SK-N-SH (cell line): ENCODE measurements around the gene DNAJB6.

Source experiments
- EP300 ChIP-seq, 2 experiments: IDR thresholded peaks; 2 replicates each; pipeline versions ENCODE4 v1.4.0 to v1.6.1; 2012; ENCODE audit warnings: borderline replicate concordance in 1 of 2, low read depth in 1 of 2, low read length in 1 of 2
- EZH2phosphoT487 ChIP-seq: fragments of 200-600 bp; sonication (generic); IDR thresholded peaks from 2 replicates; pipeline ENCODE4 v1.6.1; 2017; ENCODE audit warnings: low read depth, mixed run types, mild to moderate bottlenecking, antibody characterized with exemption, moderate library complexity, borderline replicate concordance
- JUND ChIP-seq: IDR thresholded peaks from 2 replicates; pipeline ENCODE4 v1.4.0; 2012
- MXI1 ChIP-seq: IDR thresholded peaks from 2 replicates; pipeline ENCODE4 v1.6.1; 2012; ENCODE audit warnings: mild to moderate bottlenecking, low read depth, low read length, improper control_type of control experiment
- POLR2AphosphoS5 ChIP-seq: IDR thresholded peaks from 2 replicates; pipeline ENCODE4 v1.6.1; 2012; ENCODE audit warnings: low read depth, low read length
- REST ChIP-seq: IDR thresholded peaks from 2 replicates; pipeline ENCODE4 v1.6.1; 2012; ENCODE audit warnings: mild to moderate bottlenecking, low read depth, low read length, moderate library complexity
- RFX5 ChIP-seq: IDR thresholded peaks from 2 replicates; pipeline ENCODE4 v1.6.1; 2012; ENCODE audit warnings: mild to moderate bottlenecking, improper control_type of control experiment, low read length
- RXRA ChIP-seq: IDR thresholded peaks from 2 replicates; pipeline ENCODE4 v1.4.0; 2012; ENCODE audit warnings: low read depth, mild to moderate bottlenecking, borderline replicate concordance
- SMC3 ChIP-seq: IDR thresholded peaks from 2 replicates; pipeline ENCODE4 v1.6.1; 2012; ENCODE audit warnings: low read depth, low read length, improper control_type of control experiment
- TEAD4 ChIP-seq: IDR thresholded peaks from 2 replicates; pipeline ENCODE4 v1.4.0; 2012; ENCODE audit warnings: mild to moderate bottlenecking, borderline replicate concordance; ENCODE audit not compliant: insufficient read depth
- YY1 ChIP-seq: IDR thresholded peaks from 2 replicates; pipeline ENCODE4 v1.4.0; 2012; ENCODE audit warnings: low read depth, mild to moderate bottlenecking
- TF ChIP-seq, protein P1 (sequence below): fragments of 200-600 bp; sonication (generic); IDR thresholded peaks from 2 replicates; pipeline ENCODE4 v1.6.1; 2017; ENCODE audit warnings: antibody characterized with exemption, mild to moderate bottlenecking, moderate library complexity
- TF ChIP-seq, protein P2 (sequence below): IDR thresholded peaks from 2 replicates; pipeline ENCODE4; 2012
- TF ChIP-seq, protein P3 (sequence below): IDR thresholded peaks from 2 replicates; pipeline ENCODE4 v1.4.0; 2012; ENCODE audit warnings: low read depth

DNA sequence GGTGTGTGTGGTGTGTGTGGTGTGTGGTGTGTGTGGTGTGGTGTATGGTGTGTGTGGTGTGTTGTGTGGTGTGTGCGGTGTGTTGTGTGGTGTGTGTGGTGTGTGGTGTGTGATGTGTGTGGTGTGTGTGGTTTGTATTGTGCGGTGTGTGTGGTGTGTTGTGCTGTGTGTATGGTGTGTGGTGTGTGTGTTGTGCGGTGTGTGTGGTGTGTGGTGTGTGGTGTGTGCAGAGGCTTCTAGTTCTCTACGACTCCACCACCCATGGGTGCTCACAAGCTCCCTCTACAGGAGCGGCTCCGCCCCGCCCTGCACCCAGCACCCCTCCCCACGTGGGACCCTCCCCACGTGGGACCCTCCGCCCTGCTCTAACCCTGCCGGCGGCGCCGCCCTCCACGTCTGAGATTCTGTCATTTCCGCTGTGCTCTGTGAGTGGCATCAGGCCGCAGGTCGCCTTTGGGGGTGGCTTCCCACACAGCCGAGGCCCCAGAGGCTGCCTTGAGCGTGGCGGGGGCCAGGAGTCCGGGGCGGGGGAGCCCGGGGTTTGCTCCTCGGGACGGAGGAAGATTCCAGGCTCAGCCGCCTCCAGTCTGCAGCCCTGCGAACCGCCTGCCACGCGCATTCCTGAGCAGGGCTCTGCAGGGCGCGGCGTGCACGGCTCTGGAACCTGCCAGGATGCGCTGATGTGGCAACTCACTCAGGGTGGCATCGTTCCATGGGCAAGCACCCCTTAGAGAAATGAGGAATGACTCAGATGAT lies 37.0 kb upstream of the DNAJB6 start:
- TF ChIP-seq, protein P1, sequence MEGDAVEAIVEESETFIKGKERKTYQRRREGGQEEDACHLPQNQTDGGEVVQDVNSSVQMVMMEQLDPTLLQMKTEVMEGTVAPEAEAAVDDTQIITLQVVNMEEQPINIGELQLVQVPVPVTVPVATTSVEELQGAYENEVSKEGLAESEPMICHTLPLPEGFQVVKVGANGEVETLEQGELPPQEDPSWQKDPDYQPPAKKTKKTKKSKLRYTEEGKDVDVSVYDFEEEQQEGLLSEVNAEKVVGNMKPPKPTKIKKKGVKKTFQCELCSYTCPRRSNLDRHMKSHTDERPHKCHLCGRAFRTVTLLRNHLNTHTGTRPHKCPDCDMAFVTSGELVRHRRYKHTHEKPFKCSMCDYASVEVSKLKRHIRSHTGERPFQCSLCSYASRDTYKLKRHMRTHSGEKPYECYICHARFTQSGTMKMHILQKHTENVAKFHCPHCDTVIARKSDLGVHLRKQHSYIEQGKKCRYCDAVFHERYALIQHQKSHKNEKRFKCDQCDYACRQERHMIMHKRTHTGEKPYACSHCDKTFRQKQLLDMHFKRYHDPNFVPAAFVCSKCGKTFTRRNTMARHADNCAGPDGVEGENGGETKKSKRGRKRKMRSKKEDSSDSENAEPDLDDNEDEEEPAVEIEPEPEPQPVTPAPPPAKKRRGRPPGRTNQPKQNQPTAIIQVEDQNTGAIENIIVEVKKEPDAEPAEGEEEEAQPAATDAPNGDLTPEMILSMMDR: peak; percentile 25; the same call in 1 of the 2 replicates
- TF ChIP-seq, protein P2, sequence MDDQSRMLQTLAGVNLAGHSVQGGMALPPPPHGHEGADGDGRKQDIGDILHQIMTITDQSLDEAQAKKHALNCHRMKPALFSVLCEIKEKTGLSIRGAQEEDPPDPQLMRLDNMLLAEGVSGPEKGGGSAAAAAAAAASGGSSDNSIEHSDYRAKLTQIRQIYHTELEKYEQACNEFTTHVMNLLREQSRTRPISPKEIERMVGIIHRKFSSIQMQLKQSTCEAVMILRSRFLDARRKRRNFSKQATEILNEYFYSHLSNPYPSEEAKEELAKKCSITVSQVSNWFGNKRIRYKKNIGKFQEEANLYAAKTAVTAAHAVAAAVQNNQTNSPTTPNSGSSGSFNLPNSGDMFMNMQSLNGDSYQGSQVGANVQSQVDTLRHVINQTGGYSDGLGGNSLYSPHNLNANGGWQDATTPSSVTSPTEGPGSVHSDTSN: no peak
- TF ChIP-seq SMC3 (no peak), EZH2phosphoT487 (no peak), RFX5 (no peak), RXRA (no peak), EP300 (IDR thresholded peaks at IDR 0.05; ENCODE audit: borderline replicate concordance in 1 of 2, low read depth in 1 of 2, low read length in 1 of 2) (no peak), MXI1 (no peak), POLR2AphosphoS5 (no peak), JUND (no peak), REST (no peak), TEAD4 (no peak), YY1 (no peak)
- TF ChIP-seq, protein P3, sequence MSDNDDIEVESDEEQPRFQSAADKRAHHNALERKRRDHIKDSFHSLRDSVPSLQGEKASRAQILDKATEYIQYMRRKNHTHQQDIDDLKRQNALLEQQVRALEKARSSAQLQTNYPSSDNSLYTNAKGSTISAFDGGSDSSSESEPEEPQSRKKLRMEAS: no peak
